Liver (tissue), 9 donors: ENCODE data around the gene FOXG1. TPM values are rescaled to one million over a fixed set of nuclear protein-coding genes. Genes with fewer than 3 reads are reported as not detected.

Source experiments
- DNase-seq: peaks from one replicate; pipeline ENCODE4 v3.0.0-alpha.2; 2017; ENCODE audit warnings: low spot score
- H3K27ac ChIP-seq, 2 donors: one replicate each; pipeline ENCODE4 v1.7.0; 2013; ENCODE audit warnings: inconsistent platforms in 2 of 2, low read length in 2 of 2, control low read depth in 1 of 2, low read depth in 1 of 2, mild to moderate bottlenecking in 1 of 2
- H3K27me3 ChIP-seq, 4 donors: one replicate each; pipeline versions ENCODE4 v1.6.1 to v1.7.0; 2013; ENCODE audit warnings: low read length in 3 of 4, inconsistent platforms in 1 of 4, mild to moderate bottlenecking in 1 of 4, moderate library complexity in 1 of 4; ENCODE audit not compliant: control insufficient read depth in 4 of 4, insufficient read depth in 4 of 4
- H3K36me3 ChIP-seq, 4 donors: one replicate each; pipeline versions ENCODE4 v1.6.1 to v1.7.0; 2013; ENCODE audit warnings: low read length in 3 of 4, mild to moderate bottlenecking in 3 of 4, low read depth in 1 of 4, moderate library complexity in 1 of 4; ENCODE audit not compliant: control insufficient read depth in 4 of 4, insufficient read depth in 3 of 4
- H3K4me1 ChIP-seq, 4 donors: one replicate each; pipeline versions ENCODE4 v1.6.1 to v1.7.0; 2013; ENCODE audit warnings: low read length in 3 of 4, mild to moderate bottlenecking in 3 of 4, moderate library complexity in 1 of 4; ENCODE audit not compliant: control insufficient read depth in 4 of 4, insufficient read depth in 4 of 4
- H3K4me3 ChIP-seq, 3 donors: one replicate each; pipeline versions ENCODE4 v1.6.1 to v1.7.0; 2013; ENCODE audit warnings: low read length in 3 of 3, control low read depth in 1 of 3, low read depth in 1 of 3, mild to moderate bottlenecking in 1 of 3
- H3K9ac ChIP-seq, 2 donors: one replicate each; pipeline ENCODE4 v1.7.0; 2013; ENCODE audit warnings: low read length in 2 of 2, mild to moderate bottlenecking in 2 of 2, moderate library complexity in 2 of 2, control low read depth in 1 of 2, low read depth in 1 of 2
- H3K9me3 ChIP-seq, 4 donors: one replicate each; pipeline versions ENCODE4 v1.6.1 to v1.7.0; 2013; ENCODE audit warnings: low read length in 3 of 4; ENCODE audit not compliant: control insufficient read depth in 4 of 4
- CTCF ChIP-seq: fragments of 150-350 bp; IDR thresholded peaks from 2 replicates; pipeline ENCODE4 v1.5.1; 2017; ENCODE audit warnings: improper control_type of control experiment, low read depth, low read length; ENCODE audit not compliant: missing input control
- EGR1 ChIP-seq, 2 donors: IDR thresholded peaks; 2 replicates each; pipeline ENCODE4 v1.6.1; 2016 to 2018; ENCODE audit warnings: antibody characterized with exemption in 2 of 2, low read depth in 2 of 2
- FOXA1 ChIP-seq: IDR thresholded peaks from 2 replicates; pipeline ENCODE4 v1.6.1; 2016; ENCODE audit warnings: antibody characterized with exemption
- GABPA ChIP-seq, 2 donors: IDR thresholded peaks in 1 of 2; conservative IDR thresholded peaks in 1 of 2; 2 replicates each; pipeline ENCODE4 v1.6.1; 2016; ENCODE audit warnings: antibody characterized with exemption in 2 of 2, mild to moderate bottlenecking in 1 of 2, moderate library complexity in 1 of 2
- HNF4A ChIP-seq, 2 donors: conservative IDR thresholded peaks; 2 replicates each; pipeline ENCODE4 v1.6.1; 2016; ENCODE audit warnings: antibody characterized with exemption in 2 of 2, mild to moderate bottlenecking in 2 of 2
- JUND ChIP-seq, 2 donors: IDR thresholded peaks; 2 replicates each; pipeline ENCODE4 v1.6.1; 2016; ENCODE audit warnings: antibody characterized with exemption in 2 of 2
- MAX ChIP-seq: IDR thresholded peaks from 2 replicates; pipeline ENCODE4 v1.6.1; 2016; ENCODE audit warnings: antibody characterized with exemption
- NR2F2 ChIP-seq: IDR thresholded peaks from 2 replicates; pipeline ENCODE4 v1.6.1; 2016; ENCODE audit warnings: antibody characterized with exemption
- RAD21 ChIP-seq, 2 donors: IDR thresholded peaks; 2 replicates each; pipeline ENCODE4 v1.6.1; 2016; ENCODE audit warnings: antibody characterized with exemption in 2 of 2, mild to moderate bottlenecking in 2 of 2
- RXRA ChIP-seq, 2 donors: IDR thresholded peaks; 2 replicates each; pipeline ENCODE4 v1.6.1; 2017 to 2018; ENCODE audit warnings: antibody characterized with exemption in 2 of 2, mild to moderate bottlenecking in 1 of 2
- SP1 ChIP-seq: IDR thresholded peaks from 2 replicates; pipeline ENCODE4 v1.6.1; 2018; ENCODE audit warnings: antibody characterized with exemption, mild to moderate bottlenecking
- YY1 ChIP-seq: IDR thresholded peaks from 2 replicates; pipeline ENCODE4 v1.6.1; 2016; ENCODE audit warnings: antibody characterized with exemption, mild to moderate bottlenecking
- WGBS: extraction: QIAGEN DNeasy Blood & Tissue Kit; methylation state at CpG from one replicate; pipeline ENCODE4 v1.1.7; 2013; 5-methylcytosine and 5-hydroxymethylcytosine counted together
- polyA plus RNA-seq, 2 donors: library from polyadenylated mRNA; stranded (reverse) in 1 of 2; unstranded in 1 of 2; fragments of 200-250 nt in 1 of 2; fragments of >200 nt in 1 of 2; fragmentation: Nextera tagmentation in 1 of 2; extraction: Ambion mirVana in 1 of 2; gene quantifications; one replicate each; pipeline versions ENCODE4 v1.2.1 to v1.2.3, GENCODE V29; 2013 to 2015
- total RNA-seq, 2 donors: library from RNA; depleted of rRNA; stranded (reverse); fragments of >200 nt; gene quantifications; one replicate each; pipeline ENCODE4 v1.2.3, GENCODE V29; 2014
- TF ChIP-seq, protein P1 (sequence below): IDR thresholded peaks from 2 replicates; pipeline ENCODE4 v1.6.1; 2016; ENCODE audit warnings: antibody characterized with exemption, mild to moderate bottlenecking
- TF ChIP-seq, protein P2 (sequence below): IDR thresholded peaks from 2 replicates; pipeline ENCODE4 v1.6.1; 2016; ENCODE audit warnings: antibody characterized with exemption
- donor health status: healthy.
- donor health status: healthy.
- donor health status: healthy.
- donor health status: healthy.
- donor health status: healthy.

The FOXG1 gene
- total and polyA plus RNA-seq, 4 donors, result not detected

GRCh38 chr14:28780843-28781820 lies 14.5 kb downstream of the FOXG1 start:
- DNase-seq, result no peak
- no peak overlapping the region for H3K9ac ChIP-seq
- H3K27ac ChIP-seq, result no peak overlapping the region
- H3K4me1 ChIP-seq, result peaks cover 0 to 8% (median 6%) of the 10 kb centered on the region in 4 donors
- TF ChIP-seq RXRA (IDR thresholded peaks at IDR 0.05) (no peak), HNF4A (conservative IDR thresholded peaks at IDR 0.05) (no peak), YY1 (no peak), FOXA1 (no peak), MAX (no peak), RAD21 (IDR thresholded peaks at IDR 0.05) (no peak), EGR1 (IDR thresholded peaks at IDR 0.05; ENCODE audit: low read depth in 2 of 2) (no peak), SP1 (no peak), JUND (IDR thresholded peaks at IDR 0.05) (no peak)
- peaks cover 0 to 29% (median 14%) of the 10 kb centered on the region in 4 donors for H3K27me3 ChIP-seq
- H3K9me3 ChIP-seq, result peaks cover 0 to 3% (median 2%) of the 10 kb centered on the region in 4 donors
- 8% methylated on average over 6 of the region's 6 CpGs for WGBS
- H3K4me3 ChIP-seq, result no peak overlapping the region
- no peaks in the 10 kb centered on the region for H3K36me3 ChIP-seq

DNA sequence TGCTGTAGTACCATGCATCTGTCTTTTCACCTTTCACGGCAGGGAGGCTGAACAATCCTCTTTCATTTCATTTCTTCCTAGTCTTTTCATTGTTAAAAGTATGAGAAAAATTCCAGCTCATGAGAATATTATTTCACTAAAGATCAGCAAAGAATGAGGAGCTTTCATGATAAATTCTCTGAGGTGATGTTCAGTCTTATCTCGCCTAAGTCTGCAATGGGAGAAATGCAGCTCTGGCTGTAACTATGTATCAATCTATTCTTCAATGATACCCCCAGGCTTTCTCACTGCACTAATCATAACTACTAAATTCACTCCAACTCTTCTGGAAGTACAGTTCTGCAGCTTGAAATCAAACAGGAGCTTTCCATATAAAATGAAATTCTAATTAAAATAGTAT lies 15.7 kb downstream of the FOXG1 start:
- H3K27me3 ChIP-seq, result peaks cover 0 to 36% (median 14%) of the 10 kb centered on the region in 4 donors

More for the DNA sequence above, 15.7 kb downstream of the FOXG1 start:
- WGBS, result 15% methylated on average over 2 of the region's 2 CpGs
- Histone ChIP-seq H3K9me3 (peaks cover 1 to 3% (median 2%) of the 10 kb centered on the region in 4 donors), H3K36me3 (no peaks in the 10 kb centered on the region), H3K4me3 (no peak overlapping the region), H3K9ac (no peak overlapping the region), H3K4me1 (peaks cover 0 to 8% (median 6%) of the 10 kb centered on the region in 4 donors), H3K27ac (no peak overlapping the region)
- no peak for TF ChIP-seq SP1
- no peak for TF ChIP-seq NR2F2
- no peak for TF ChIP-seq GABPA (IDR thresholded peaks at IDR 0.05 in 1 of 2, conservative IDR thresholded peaks at IDR 0.05 in 1 of 2)
- TF ChIP-seq, protein P1, sequence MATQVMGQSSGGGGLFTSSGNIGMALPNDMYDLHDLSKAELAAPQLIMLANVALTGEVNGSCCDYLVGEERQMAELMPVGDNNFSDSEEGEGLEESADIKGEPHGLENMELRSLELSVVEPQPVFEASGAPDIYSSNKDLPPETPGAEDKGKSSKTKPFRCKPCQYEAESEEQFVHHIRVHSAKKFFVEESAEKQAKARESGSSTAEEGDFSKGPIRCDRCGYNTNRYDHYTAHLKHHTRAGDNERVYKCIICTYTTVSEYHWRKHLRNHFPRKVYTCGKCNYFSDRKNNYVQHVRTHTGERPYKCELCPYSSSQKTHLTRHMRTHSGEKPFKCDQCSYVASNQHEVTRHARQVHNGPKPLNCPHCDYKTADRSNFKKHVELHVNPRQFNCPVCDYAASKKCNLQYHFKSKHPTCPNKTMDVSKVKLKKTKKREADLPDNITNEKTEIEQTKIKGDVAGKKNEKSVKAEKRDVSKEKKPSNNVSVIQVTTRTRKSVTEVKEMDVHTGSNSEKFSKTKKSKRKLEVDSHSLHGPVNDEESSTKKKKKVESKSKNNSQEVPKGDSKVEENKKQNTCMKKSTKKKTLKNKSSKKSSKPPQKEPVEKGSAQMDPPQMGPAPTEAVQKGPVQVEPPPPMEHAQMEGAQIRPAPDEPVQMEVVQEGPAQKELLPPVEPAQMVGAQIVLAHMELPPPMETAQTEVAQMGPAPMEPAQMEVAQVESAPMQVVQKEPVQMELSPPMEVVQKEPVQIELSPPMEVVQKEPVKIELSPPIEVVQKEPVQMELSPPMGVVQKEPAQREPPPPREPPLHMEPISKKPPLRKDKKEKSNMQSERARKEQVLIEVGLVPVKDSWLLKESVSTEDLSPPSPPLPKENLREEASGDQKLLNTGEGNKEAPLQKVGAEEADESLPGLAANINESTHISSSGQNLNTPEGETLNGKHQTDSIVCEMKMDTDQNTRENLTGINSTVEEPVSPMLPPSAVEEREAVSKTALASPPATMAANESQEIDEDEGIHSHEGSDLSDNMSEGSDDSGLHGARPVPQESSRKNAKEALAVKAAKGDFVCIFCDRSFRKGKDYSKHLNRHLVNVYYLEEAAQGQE, result no peak
- no peak for TF ChIP-seq MAX
- no peak for TF ChIP-seq HNF4A (conservative IDR thresholded peaks at IDR 0.05)
- TF ChIP-seq, protein P2, sequence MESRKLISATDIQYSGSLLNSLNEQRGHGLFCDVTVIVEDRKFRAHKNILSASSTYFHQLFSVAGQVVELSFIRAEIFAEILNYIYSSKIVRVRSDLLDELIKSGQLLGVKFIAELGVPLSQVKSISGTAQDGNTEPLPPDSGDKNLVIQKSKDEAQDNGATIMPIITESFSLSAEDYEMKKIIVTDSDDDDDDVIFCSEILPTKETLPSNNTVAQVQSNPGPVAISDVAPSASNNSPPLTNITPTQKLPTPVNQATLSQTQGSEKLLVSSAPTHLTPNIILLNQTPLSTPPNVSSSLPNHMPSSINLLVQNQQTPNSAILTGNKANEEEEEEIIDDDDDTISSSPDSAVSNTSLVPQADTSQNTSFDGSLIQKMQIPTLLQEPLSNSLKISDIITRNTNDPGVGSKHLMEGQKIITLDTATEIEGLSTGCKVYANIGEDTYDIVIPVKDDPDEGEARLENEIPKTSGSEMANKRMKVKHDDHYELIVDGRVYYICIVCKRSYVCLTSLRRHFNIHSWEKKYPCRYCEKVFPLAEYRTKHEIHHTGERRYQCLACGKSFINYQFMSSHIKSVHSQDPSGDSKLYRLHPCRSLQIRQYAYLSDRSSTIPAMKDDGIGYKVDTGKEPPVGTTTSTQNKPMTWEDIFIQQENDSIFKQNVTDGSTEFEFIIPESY, result no peak
- no peak for TF ChIP-seq FOXA1
- no peak for TF ChIP-seq CTCF
- TF ChIP-seq EGR1 (IDR thresholded peaks at IDR 0.05; ENCODE audit: low read depth in 2 of 2), result no peak
- TF ChIP-seq YY1, result no peak
- no peak for DNase-seq
